H1 (cell line): ENCODE measurements around the gene HMOX2. TPM values are rescaled to one million over a fixed set of nuclear protein-coding genes. Genes with fewer than 3 reads are reported as not detected.

ENCODE experiments used
- BCL11A ChIP-seq, 2 experiments: IDR thresholded peaks; one replicate each; pipeline ENCODE4 v1.6.1; 2011; ENCODE audit warnings: low read depth in 2 of 2, low read length in 2 of 2, mild to moderate bottlenecking in 2 of 2
- CBX5 ChIP-seq: fragments of 300-800, 300-1000 bp; sonication (generic); IDR thresholded peaks from 2 replicates; pipeline ENCODE4 v1.7.1; 2016; ENCODE audit warnings: antibody characterized with exemption, low read length, low read depth
- EP300 ChIP-seq, 2 experiments: IDR thresholded peaks; 1 replicate in 1 of 2; 2 replicates in 1 of 2; pipeline ENCODE4 v1.6.1; 2011 to 2012; ENCODE audit warnings: low read depth in 2 of 2, low read length in 2 of 2, mild to moderate bottlenecking in 2 of 2, borderline replicate concordance in 1 of 2, inconsistent platforms in 1 of 2, moderate library complexity in 1 of 2
- GABPA ChIP-seq: IDR thresholded peaks from 2 replicates; pipeline ENCODE4 v1.6.1; 2011; ENCODE audit warnings: mild to moderate bottlenecking, low read length, moderate library complexity, borderline replicate concordance; ENCODE audit not compliant: insufficient read depth
- HDAC2 ChIP-seq, 2 experiments: fragments of 300-600 bp in 1 of 2; sonication (generic) in 1 of 2; IDR thresholded peaks; 2 replicates each; pipeline ENCODE4 v1.6.1; 2011 to 2012; ENCODE audit warnings: low read depth in 2 of 2, low read length in 2 of 2, mild to moderate bottlenecking in 2 of 2, moderate library complexity in 2 of 2, borderline replicate concordance in 1 of 2, inconsistent platforms in 1 of 2
- NRF1 ChIP-seq: IDR thresholded peaks from 2 replicates; pipeline ENCODE4 v1.6.1; 2011; ENCODE audit warnings: mild to moderate bottlenecking, low read depth, low read length, improper control_type of control experiment
- SIX5 ChIP-seq: IDR thresholded peaks from 2 replicates; pipeline ENCODE4 v1.6.1; 2011; ENCODE audit warnings: mild to moderate bottlenecking, low read depth, low read length
- polyA plus RNA-seq, 7 experiments: library from polyadenylated mRNA; depleted of rRNA in 3 of 7; stranded (reverse) in 5 of 7; unstranded in 2 of 7; fragments of >200 nt in 5 of 7; fragments of 200-250 nt in 2 of 7; gene quantifications; 1 replicate in 5 of 7; 2 replicates in 1 of 7; 4 replicates in 1 of 7; pipeline versions ENCODE4 v1.2.1 to v1.2.3, GENCODE V29; 2011 to 2013; ENCODE audit warnings: missing spikeins in 2 of 7, mixed read lengths in 2 of 7
- total RNA-seq: library from RNA; stranded (reverse); fragmentation: NEBNext Ultra II Directional; extraction: Animal tissue kit (Norgen Biotek cat#: 25700); gene quantifications from 2 replicates; pipeline ENCODE4 v1.2.1, GENCODE V29; 2021
- TF ChIP-seq, protein P1 (sequence below): IDR thresholded peaks from 2 replicates; pipeline ENCODE4 v1.6.1; 2012; ENCODE audit warnings: inconsistent platforms

HMOX2 gene
- total and polyA plus RNA-seq, 2 of the 8 experiments (the other 6 are each of a cell fraction or from before 2014, with no cell fraction given): 36.5 to 48.4 TPM

DNA sequence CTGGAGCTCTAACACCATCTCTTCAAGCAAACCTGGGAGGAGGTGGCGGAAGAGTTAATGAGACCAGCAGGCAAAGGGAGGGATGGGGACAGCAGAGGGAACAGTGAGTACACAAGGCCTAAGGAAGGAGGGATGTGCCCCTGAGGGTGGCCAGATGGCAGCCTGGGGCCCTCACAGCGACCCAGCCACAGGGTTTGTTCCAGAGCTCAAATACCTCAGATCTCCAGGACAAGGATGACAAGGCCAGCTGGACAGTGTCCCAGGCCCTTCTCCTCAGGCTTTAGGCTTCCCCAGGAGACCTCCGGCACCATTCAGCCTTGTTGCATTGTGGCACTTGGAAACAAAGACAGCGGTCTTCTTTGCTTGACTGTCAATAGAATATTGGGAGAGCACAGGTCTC, 47.5 kb downstream of the HMOX2 start (continued):
- TF ChIP-seq CBX5: no peak
- no peak for TF ChIP-seq EP300 (IDR thresholded peaks at IDR 0.05; ENCODE audit: borderline replicate concordance in 1 of 2, low read depth in 2 of 2, low read length in 2 of 2)
- TF ChIP-seq NRF1: no peak
- TF ChIP-seq, protein P1, sequence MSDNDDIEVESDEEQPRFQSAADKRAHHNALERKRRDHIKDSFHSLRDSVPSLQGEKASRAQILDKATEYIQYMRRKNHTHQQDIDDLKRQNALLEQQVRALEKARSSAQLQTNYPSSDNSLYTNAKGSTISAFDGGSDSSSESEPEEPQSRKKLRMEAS: no peak
- no peak for TF ChIP-seq HDAC2 (IDR thresholded peaks at IDR 0.05; ENCODE audit: borderline replicate concordance in 1 of 2, low read depth in 2 of 2, low read length in 2 of 2)
- no peak for TF ChIP-seq BCL11A (IDR thresholded peaks at IDR 0.05; ENCODE audit: low read depth in 2 of 2, low read length in 2 of 2)
- TF ChIP-seq SIX5: no peak
- no peak for TF ChIP-seq GABPA
